DOHH2 (cell line): ENCODE results near the gene CDK2.

Source experiments
- EZH2phosphoT487 ChIP-seq: fragments of 200-600 bp; sonication (generic); IDR thresholded peaks from 2 replicates; pipeline ENCODE4 v1.6.1; 2017; ENCODE audit warnings: borderline replicate concordance, mild to moderate bottlenecking, antibody characterized with exemption, low read length, moderate library complexity, mixed read lengths
- TF ChIP-seq, protein P1 (sequence below): fragments of 200-600 bp; sonication (generic); IDR thresholded peaks from one replicate; pipeline ENCODE4 v1.5.1; 2014; ENCODE audit warnings: antibody characterized with exemption, mild to moderate bottlenecking, low read depth, low read length; ENCODE audit not compliant: poor library complexity, severe bottlenecking

DNA sequence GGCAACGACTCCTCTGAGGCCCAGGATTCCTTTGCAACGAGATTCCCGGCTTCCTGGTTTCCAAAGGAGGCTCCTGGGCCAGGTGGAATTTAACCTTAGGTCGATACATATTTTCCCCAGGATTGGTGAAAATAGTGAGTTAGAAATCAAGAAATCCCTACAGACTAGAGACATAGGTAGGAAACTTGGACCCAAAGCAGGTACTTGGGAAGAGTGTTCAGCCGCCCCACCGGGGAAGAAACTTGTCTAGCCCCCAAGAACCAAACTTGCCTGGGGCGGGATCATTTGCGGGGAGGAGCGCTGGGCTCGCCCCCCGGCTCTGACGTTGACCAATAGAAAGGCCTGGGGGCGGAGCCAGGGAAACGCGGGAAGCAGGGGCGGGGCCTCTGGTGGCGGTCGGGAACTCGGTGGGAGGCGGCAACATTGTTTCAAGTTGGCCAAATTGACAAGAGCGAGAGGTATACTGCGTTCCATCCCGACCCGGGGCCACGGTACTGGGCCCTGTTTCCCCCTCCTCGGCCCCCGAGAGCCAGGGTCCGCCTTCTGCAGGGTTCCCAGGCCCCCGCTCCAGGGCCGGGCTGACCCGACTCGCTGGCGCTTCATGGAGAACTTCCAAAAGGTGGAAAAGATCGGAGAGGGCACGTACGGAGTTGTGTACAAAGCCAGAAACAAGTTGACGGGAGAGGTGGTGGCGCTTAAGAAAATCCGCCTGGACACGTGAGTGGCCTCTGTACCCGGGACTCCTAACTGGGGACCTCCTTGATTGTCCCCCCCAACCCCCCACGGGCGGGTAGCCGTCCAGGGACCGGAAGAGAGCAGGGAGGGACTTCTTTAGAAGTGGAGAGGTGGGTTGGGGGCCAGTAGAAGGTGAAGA is at the start of gene CDK2:
- TF ChIP-seq, protein P1, sequence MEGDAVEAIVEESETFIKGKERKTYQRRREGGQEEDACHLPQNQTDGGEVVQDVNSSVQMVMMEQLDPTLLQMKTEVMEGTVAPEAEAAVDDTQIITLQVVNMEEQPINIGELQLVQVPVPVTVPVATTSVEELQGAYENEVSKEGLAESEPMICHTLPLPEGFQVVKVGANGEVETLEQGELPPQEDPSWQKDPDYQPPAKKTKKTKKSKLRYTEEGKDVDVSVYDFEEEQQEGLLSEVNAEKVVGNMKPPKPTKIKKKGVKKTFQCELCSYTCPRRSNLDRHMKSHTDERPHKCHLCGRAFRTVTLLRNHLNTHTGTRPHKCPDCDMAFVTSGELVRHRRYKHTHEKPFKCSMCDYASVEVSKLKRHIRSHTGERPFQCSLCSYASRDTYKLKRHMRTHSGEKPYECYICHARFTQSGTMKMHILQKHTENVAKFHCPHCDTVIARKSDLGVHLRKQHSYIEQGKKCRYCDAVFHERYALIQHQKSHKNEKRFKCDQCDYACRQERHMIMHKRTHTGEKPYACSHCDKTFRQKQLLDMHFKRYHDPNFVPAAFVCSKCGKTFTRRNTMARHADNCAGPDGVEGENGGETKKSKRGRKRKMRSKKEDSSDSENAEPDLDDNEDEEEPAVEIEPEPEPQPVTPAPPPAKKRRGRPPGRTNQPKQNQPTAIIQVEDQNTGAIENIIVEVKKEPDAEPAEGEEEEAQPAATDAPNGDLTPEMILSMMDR = no peak
- TF ChIP-seq EZH2phosphoT487 = no peak
